GM12878 (cell line): ENCODE data around the gene NARF. TPM values are rescaled to one million over a fixed set of nuclear protein-coding genes. Genes with fewer than 3 reads are reported as not detected.

Experiments used
- ATAC-seq: fragments of 200-7000 bp; cut with Tn5 transposase; 3 replicates; pipeline ENCODE4 v1.9.1; 2020; ENCODE audit warnings: mild to moderate bottlenecking, moderate library complexity
- BruUV-seq: library from RNA; stranded (reverse); fragments of 400-500 nt; replicated peaks from 2 replicates; lab custom pipeline; 2021; lab: Mats Ljungman, UMichigan
- CTCF ChIA-PET: fragments of 300-600 bp; sonication (Branson Sonifier 250); formaldehyde crosslinking; extraction: SDS; loops from one replicate; lab custom pipeline; 2021; ENCODE audit warnings: inconsistent platforms; lab: Yijun Ruan, JAX
- POLR2A ChIA-PET: fragments of 350-600 bp; formaldehyde crosslinking; extraction: SDS; loops from one replicate; lab custom pipeline; 2021; ENCODE audit warnings: inconsistent platforms; lab: Charles Lee
- RAD21 ChIA-PET: fragments of 300-600 bp; sonication (Branson Sonifier 250); formaldehyde crosslinking; loops from one replicate; lab custom pipeline; 2023; ENCODE audit warnings: antibody characterized with exemption; ENCODE audit not compliant: unreplicated experiment; lab: Charles Lee
- SMC1A ChIA-PET: fragments of 300-600 bp; sonication (Branson Sonifier 250); formaldehyde crosslinking; loops from one replicate; lab custom pipeline; 2023; ENCODE audit not compliant: unreplicated experiment, uncharacterized antibody; lab: Charles Lee
- DNase-seq: peaks from one replicate; pipeline ENCODE4 v3.0.0-alpha.2; 2011; ENCODE audit warnings: low read depth, low spot score
- FAIRE-seq: peaks from 3 replicates; lab custom pipeline; 2011; peaks lifted over from hg19 to GRCh38; lab: Jason Lieb, UNC
- H2AFZ ChIP-seq: 2 replicates; pipeline ENCODE4 v1.6.0; 2011; ENCODE audit warnings: low read depth, low read length, control low read depth; ENCODE audit not compliant: control insufficient read depth
- H3K27ac ChIP-seq: 2 replicates; pipeline ENCODE4 v1.5.1; 2011; ENCODE audit warnings: control low read depth; ENCODE audit not compliant: control insufficient read depth, insufficient read depth
- H3K27me3 ChIP-seq, 2 experiments: replicated peaks in 1 of 2; 2 replicates each; pipeline versions ENCODE4 v1.6.0 to v1.6.1; 2011; ENCODE audit warnings: low read length in 1 of 2; ENCODE audit not compliant: control insufficient read depth in 2 of 2, insufficient read depth in 2 of 2
- H3K36me3 ChIP-seq, 2 experiments: 2 replicates each; pipeline ENCODE4 v1.5.1; 2011; ENCODE audit warnings: low read length in 1 of 2; ENCODE audit not compliant: control insufficient read depth in 2 of 2, insufficient read depth in 2 of 2
- H3K4me1 ChIP-seq: 2 replicates; pipeline ENCODE4 v1.6.1; 2011; ENCODE audit warnings: mild to moderate bottlenecking, low read length, moderate library complexity, mixed read lengths; ENCODE audit not compliant: control insufficient read depth, insufficient read depth
- H3K4me2 ChIP-seq: 2 replicates; pipeline ENCODE4 v1.6.0; 2011; ENCODE audit warnings: control low read depth; ENCODE audit not compliant: control insufficient read depth, insufficient read depth
- H3K4me3 ChIP-seq: fragments of 200-600 bp; sonication (generic); 2 replicates; pipeline ENCODE4 v1.5.1; 2016
- H3K79me2 ChIP-seq: 2 replicates; pipeline ENCODE4 v1.6.0; 2011; ENCODE audit warnings: low read length; ENCODE audit not compliant: control insufficient read depth, insufficient read depth
- H3K9ac ChIP-seq: 2 replicates; pipeline ENCODE4 v1.8.0; 2011; ENCODE audit warnings: low read length, control low read depth, mixed read lengths; ENCODE audit not compliant: control insufficient read depth, insufficient read depth
- H3K9me3 ChIP-seq: replicated peaks from 3 replicates; pipeline ENCODE4 v1.5.1; 2011; ENCODE audit warnings: mild to moderate bottlenecking, low read length; ENCODE audit not compliant: control insufficient read depth, insufficient read depth
- H4K20me1 ChIP-seq: 2 replicates; pipeline ENCODE4 v1.6.0; 2011; ENCODE audit not compliant: control insufficient read depth, insufficient read depth
- CHD2 ChIP-seq: IDR thresholded peaks from 2 replicates; pipeline ENCODE4 v1.6.1; 2011; ENCODE audit warnings: low read depth, low read length, improper control_type of control experiment, borderline replicate concordance
- FOXK2 ChIP-seq: fragments of 450-650 bp; IDR thresholded peaks from 2 replicates; pipeline ENCODE4 v1.6.1; 2017; ENCODE audit warnings: mild to moderate bottlenecking, moderate library complexity
- NBN ChIP-seq: fragments of 450-650 bp; IDR thresholded peaks from 2 replicates; pipeline ENCODE4 v1.6.1; 2016
- NFYA ChIP-seq: IDR thresholded peaks from 2 replicates; pipeline ENCODE4 v1.6.1; 2011; ENCODE audit warnings: low read depth, mild to moderate bottlenecking, low read length, improper control_type of control experiment, borderline replicate concordance
- SMARCA5 ChIP-seq: fragments of 450-650 bp; IDR thresholded peaks from 2 replicates; pipeline ENCODE4 v1.6.1; 2017; ENCODE audit warnings: mild to moderate bottlenecking
- TARDBP ChIP-seq: IDR thresholded peaks from 2 replicates; pipeline ENCODE4 v1.6.1; 2016; ENCODE audit warnings: borderline replicate concordance
- WGBS: methylation state at CpG from one replicate; pipeline ENCODE4 v1.1.6; 2016; ENCODE audit warnings: low lambda C conversion rate; ENCODE audit not compliant: insufficient replicate concordance, insufficient coverage; ENCODE audit errors: missing lambda C conversion rate; 5-methylcytosine and 5-hydroxymethylcytosine counted together
- in situ Hi-C: fragments of 300-500 bp; cut with MboI; formaldehyde crosslinking; loops from 9 replicates; pipeline ENCODE4 v1.14.3; 2018; ENCODE audit warnings: mixed read lengths
- intact Hi-C: fragments of 100-400 bp; cut with micrococcal nuclease; formaldehyde crosslinking; loops from one replicate; pipeline ENCODE4 v1.14.2; 2022; ENCODE audit not compliant: unreplicated experiment
- polyA plus RNA-seq, 11 experiments: library from polyadenylated mRNA; depleted of rRNA in 4 of 11; unstranded in 6 of 11; stranded (reverse) in 5 of 11; fragments of >200 nt; fragmentation: Nextera tagmentation in 4 of 11; fragmentation: Illumina TruSeq in 1 of 11; extraction: Ambion mirVana in 4 of 11; extraction: Trizol in 1 of 11; gene quantifications; 1 replicate in 1 of 11; 2 replicates in 10 of 11; pipeline versions ENCODE4 v1.2.1 to v1.2.3, GENCODE V29; 2011 to 2016; ENCODE audit warnings: inconsistent platforms in 2 of 11, missing spikeins in 2 of 11, low read depth in 1 of 11
- total RNA-seq, 4 experiments: library from RNA; depleted of rRNA in 3 of 4; stranded (reverse); fragments of >200 nt in 3 of 4; fragmentation: Illumina TruSeq in 1 of 4; extraction: Trizol in 1 of 4; gene quantifications; 2 replicates each; pipeline versions ENCODE4 v1.2.1 to v1.2.3, GENCODE V29; 2013 to 2021
- TF ChIP-seq, protein P1 (sequence below): fragments of 450-650 bp; formaldehyde crosslinking; IDR thresholded peaks from 2 replicates; pipeline ENCODE4 v1.4.0; 2020; ENCODE audit warnings: mild to moderate bottlenecking, moderate library complexity
- TF ChIP-seq, protein P2 (sequence below): IDR thresholded peaks from 2 replicates; pipeline ENCODE4 v1.6.1; 2011; ENCODE audit warnings: borderline replicate concordance, low read depth, mild to moderate bottlenecking, moderate library complexity, mixed read lengths, low read length; ENCODE audit not compliant: insufficient read depth; ENCODE audit errors: extremely low read length
- TF ChIP-seq, protein P3 (sequence below): fragments of 450-650 bp; IDR thresholded peaks from 2 replicates; pipeline ENCODE4 v1.6.1; 2014; ENCODE audit warnings: mild to moderate bottlenecking
- TF ChIP-seq, protein P4 (sequence below): IDR thresholded peaks from 2 replicates; pipeline ENCODE4 v1.6.1; 2012; ENCODE audit warnings: low read depth, low read length, improper control_type of control experiment

NARF gene
- total and polyA plus RNA-seq, 10 of the 15 experiments (the other 5 are each of a cell fraction or from before 2014, with no cell fraction given): 16.7 to 126 (median 47.5) TPM

DNA sequence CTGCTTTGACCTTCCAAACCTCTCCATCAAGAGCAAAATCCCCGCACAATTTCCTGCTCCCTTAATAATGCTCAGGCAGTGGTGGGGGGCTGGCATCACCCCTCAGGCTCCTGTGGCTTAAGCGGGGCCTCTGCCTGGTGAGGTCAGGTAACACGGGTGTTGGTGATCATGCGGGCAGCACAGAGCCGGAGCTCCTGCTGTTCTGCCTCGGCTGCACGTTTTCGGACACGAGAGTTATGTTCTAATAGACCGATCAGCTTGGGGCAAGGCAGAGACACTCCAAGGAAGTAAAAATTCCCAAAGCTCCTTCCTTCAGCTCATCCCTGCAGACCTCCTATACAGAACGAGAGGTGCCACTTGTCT, 6.0 kb downstream of the NARF start (continued):
- TF ChIP-seq, protein P1, sequence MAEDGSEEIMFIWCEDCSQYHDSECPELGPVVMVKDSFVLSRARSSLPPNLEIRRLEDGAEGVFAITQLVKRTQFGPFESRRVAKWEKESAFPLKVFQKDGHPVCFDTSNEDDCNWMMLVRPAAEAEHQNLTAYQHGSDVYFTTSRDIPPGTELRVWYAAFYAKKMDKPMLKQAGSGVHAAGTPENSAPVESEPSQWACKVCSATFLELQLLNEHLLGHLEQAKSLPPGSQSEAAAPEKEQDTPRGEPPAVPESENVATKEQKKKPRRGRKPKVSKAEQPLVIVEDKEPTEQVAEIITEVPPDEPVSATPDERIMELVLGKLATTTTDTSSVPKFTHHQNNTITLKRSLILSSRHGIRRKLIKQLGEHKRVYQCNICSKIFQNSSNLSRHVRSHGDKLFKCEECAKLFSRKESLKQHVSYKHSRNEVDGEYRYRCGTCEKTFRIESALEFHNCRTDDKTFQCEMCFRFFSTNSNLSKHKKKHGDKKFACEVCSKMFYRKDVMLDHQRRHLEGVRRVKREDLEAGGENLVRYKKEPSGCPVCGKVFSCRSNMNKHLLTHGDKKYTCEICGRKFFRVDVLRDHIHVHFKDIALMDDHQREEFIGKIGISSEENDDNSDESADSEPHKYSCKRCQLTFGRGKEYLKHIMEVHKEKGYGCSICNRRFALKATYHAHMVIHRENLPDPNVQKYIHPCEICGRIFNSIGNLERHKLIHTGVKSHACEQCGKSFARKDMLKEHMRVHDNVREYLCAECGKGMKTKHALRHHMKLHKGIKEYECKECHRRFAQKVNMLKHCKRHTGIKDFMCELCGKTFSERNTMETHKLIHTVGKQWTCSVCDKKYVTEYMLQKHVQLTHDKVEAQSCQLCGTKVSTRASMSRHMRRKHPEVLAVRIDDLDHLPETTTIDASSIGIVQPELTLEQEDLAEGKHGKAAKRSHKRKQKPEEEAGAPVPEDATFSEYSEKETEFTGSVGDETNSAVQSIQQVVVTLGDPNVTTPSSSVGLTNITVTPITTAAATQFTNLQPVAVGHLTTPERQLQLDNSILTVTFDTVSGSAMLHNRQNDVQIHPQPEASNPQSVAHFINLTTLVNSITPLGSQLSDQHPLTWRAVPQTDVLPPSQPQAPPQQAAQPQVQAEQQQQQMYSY (CRISPR knock-in tag): no peak
- TF ChIP-seq NBN: no peak
- TF ChIP-seq NFYA: no peak
- TF ChIP-seq SMARCA5: no peak
- TF ChIP-seq, protein P2, sequence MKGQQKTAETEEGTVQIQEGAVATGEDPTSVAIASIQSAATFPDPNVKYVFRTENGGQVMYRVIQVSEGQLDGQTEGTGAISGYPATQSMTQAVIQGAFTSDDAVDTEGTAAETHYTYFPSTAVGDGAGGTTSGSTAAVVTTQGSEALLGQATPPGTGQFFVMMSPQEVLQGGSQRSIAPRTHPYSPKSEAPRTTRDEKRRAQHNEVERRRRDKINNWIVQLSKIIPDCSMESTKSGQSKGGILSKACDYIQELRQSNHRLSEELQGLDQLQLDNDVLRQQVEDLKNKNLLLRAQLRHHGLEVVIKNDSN: no peak

DNA sequence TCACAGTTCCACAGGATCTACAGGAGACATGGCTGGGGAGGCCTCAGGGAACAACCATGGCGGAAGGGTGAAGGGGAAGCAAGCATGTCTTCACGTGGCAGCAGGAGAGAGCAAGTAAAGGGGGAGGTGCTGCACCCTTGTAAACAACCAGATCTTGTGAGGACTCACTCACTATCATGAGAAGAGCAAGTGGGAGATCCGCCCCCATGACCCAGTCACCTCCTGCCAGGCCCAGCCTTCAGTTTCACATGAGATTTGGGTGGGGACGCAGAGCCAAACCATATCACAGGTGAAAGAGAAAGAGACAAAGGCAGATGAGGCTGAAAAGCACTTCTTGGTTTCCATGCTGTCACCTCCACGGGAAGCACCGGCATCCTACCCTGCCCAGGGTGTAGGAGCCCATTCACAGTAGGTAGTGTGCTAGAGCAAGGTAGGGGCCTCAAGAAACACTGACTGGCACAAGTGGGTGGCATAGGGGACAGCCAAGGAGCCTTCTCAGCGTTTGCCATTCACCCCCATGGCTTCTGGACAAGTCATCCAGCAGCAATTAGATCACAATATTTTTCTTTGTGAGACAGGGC, 6.6 kb downstream of the NARF start:
- BruUV-seq: no TSS peak
- H3K4me2 ChIP-seq: no peak overlapping the region
- H3K79me2 ChIP-seq: no peaks in the 10 kb centered on the region; the same call in 1 of the 2 replicates
- in situ Hi-C loops (no loop called here), intact Hi-C loops (no loop called here)
- ATAC-seq (no peak), DNase-seq (no peak), FAIRE-seq (no peak)
- TF ChIP-seq NFYA: no peak
- TF ChIP-seq, protein P3, sequence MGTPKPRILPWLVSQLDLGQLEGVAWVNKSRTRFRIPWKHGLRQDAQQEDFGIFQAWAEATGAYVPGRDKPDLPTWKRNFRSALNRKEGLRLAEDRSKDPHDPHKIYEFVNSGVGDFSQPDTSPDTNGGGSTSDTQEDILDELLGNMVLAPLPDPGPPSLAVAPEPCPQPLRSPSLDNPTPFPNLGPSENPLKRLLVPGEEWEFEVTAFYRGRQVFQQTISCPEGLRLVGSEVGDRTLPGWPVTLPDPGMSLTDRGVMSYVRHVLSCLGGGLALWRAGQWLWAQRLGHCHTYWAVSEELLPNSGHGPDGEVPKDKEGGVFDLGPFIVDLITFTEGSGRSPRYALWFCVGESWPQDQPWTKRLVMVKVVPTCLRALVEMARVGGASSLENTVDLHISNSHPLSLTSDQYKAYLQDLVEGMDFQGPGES: no peak
- TF ChIP-seq, protein P4, sequence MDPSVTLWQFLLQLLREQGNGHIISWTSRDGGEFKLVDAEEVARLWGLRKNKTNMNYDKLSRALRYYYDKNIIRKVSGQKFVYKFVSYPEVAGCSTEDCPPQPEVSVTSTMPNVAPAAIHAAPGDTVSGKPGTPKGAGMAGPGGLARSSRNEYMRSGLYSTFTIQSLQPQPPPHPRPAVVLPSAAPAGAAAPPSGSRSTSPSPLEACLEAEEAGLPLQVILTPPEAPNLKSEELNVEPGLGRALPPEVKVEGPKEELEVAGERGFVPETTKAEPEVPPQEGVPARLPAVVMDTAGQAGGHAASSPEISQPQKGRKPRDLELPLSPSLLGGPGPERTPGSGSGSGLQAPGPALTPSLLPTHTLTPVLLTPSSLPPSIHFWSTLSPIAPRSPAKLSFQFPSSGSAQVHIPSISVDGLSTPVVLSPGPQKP: no peak
- no peak for TF ChIP-seq CHD2
- TF ChIP-seq TARDBP: no peak
- no peak for TF ChIP-seq FOXK2
- H3K9me3 ChIP-seq: no peaks in the 10 kb centered on the region
- H3K27me3 ChIP-seq: no peaks in the 10 kb centered on the region
- POLR2A ChIA-PET: no interaction called here
- no peak overlapping the region for H3K4me3 ChIP-seq
- H3K4me1 ChIP-seq: no peaks in the 10 kb centered on the region
- RAD21 ChIA-PET: no interaction called here
- SMC1A ChIA-PET: no interaction called here
- no peaks in the 10 kb centered on the region; the same call in 1 of the 2 replicates for H4K20me1 ChIP-seq
- no peak overlapping the region for H2AFZ ChIP-seq
- H3K9ac ChIP-seq: no peak overlapping the region
- peaks cover 18 to 65% of the 10 kb centered on the region in 2 experiments for H3K36me3 ChIP-seq
- CTCF ChIA-PET: interaction anchor here (0.5 kb wide), 1 partner anchor 42 kb away, joined by 3 read pairs; no protein-coding TSS in a partner anchor
- no peak overlapping the region for H3K27ac ChIP-seq
- 91% methylated on average over 7 of the region's 7 CpGs for WGBS
